Activated B cell treated with CpG ODN at 0.5 μM for 24 hours (primary cell): ENCODE data around the gene GIGYF1. TPM values are rescaled to one million over a fixed set of nuclear protein-coding genes. Genes with fewer than 3 reads are reported as not detected.

Experiments
- ATAC-seq: fragments of 200-7000 bp; cut with Tn5 transposase; one replicate; pipeline ENCODE4 v1.10.0; 2021; ENCODE audit warnings: low read depth, mild to moderate bottlenecking, moderate library complexity
- CTCF ChIA-PET: fragments of 350-600 bp; sonication (Branson Sonifier 250); formaldehyde crosslinking; loops from one replicate; lab custom pipeline; 2021; ENCODE audit warnings: antibody characterized with exemption; lab: Charles Lee
- POLR2A ChIA-PET: fragments of 350-600 bp; sonication (Branson Sonifier 250); formaldehyde crosslinking; loops from one replicate; lab custom pipeline; 2021; ENCODE audit warnings: antibody characterized with exemption; lab: Charles Lee
- DNase-seq: peaks from one replicate; pipeline ENCODE4 v3.0.0; 2022
- H3K27ac Mint-ChIP-seq: one replicate; pipeline ENCODE4 v1.8.0; 2020; ENCODE audit warnings: mixed read lengths
- H3K27me3 Mint-ChIP-seq: one replicate; pipeline ENCODE4 v1.8.0; 2021; ENCODE audit warnings: mixed read lengths
- H3K36me3 Mint-ChIP-seq: one replicate; pipeline ENCODE4 v1.8.0; 2021; ENCODE audit warnings: low read depth, mixed read lengths
- H3K4me1 Mint-ChIP-seq: one replicate; pipeline ENCODE4 v1.8.0; 2021; ENCODE audit warnings: mixed read lengths
- H3K4me3 Mint-ChIP-seq: one replicate; pipeline ENCODE4 v1.8.0; 2020; ENCODE audit warnings: mild to moderate bottlenecking, mixed read lengths
- H3K9me3 Mint-ChIP-seq: one replicate; pipeline ENCODE4 v1.8.0; 2020; ENCODE audit warnings: mixed read lengths
- intact Hi-C: fragments of 100-400 bp; cut with micrococcal nuclease; formaldehyde crosslinking; loops from one replicate; pipeline ENCODE4 v1.15.1; 2024
- total RNA-seq: library from RNA; stranded (reverse); gene quantifications from 2 replicates; pipeline ENCODE4 v1.2.3, GENCODE V29; 2022
- TF ChIP-seq, protein P1 (sequence below): fragments of 200-600 bp; IDR thresholded peaks from one replicate; pipeline ENCODE4 v1.8.0; 2022; ENCODE audit warnings: antibody characterized with exemption, mild to moderate bottlenecking

Gene GIGYF1
- total RNA-seq, 1 donor from 2014 or later = 76.6 TPM

DNA sequence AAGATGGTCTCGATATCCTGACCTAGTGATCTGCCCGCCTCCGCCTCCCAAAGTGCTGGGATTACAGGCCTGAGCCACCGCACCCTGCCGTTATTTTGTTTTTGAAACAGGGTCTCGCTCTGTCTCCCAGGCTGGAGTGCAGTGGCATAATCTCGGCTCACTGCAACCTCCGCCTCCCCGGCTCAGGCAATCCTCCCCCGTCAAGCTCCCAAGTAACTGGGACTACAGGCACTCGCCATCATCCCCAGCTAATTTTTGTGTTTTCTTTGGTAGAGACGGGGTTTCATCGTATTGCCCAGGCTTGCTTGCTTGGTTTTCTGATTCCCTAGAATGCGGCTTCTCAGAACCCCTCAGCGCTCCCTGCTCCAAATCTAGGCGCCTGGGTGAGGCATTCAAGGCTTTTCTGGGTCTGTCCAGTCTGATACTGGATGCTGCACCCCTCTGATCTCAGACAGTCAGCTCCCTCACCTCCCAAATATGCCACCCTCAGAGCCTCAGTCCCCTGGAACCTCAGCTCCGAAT lies 54.0 kb downstream of the GIGYF1 start:
- Mint-ChIP-seq H3K9me3 (no peaks in the 10 kb centered on the region), H3K4me1 (peaks cover 9% of the 10 kb centered on the region), H3K27ac (no peak overlapping the region), H3K36me3 (no peaks in the 10 kb centered on the region), H3K4me3 (no peak overlapping the region), H3K27me3 (peaks cover 6% of the 10 kb centered on the region)
- TF ChIP-seq, protein P1, sequence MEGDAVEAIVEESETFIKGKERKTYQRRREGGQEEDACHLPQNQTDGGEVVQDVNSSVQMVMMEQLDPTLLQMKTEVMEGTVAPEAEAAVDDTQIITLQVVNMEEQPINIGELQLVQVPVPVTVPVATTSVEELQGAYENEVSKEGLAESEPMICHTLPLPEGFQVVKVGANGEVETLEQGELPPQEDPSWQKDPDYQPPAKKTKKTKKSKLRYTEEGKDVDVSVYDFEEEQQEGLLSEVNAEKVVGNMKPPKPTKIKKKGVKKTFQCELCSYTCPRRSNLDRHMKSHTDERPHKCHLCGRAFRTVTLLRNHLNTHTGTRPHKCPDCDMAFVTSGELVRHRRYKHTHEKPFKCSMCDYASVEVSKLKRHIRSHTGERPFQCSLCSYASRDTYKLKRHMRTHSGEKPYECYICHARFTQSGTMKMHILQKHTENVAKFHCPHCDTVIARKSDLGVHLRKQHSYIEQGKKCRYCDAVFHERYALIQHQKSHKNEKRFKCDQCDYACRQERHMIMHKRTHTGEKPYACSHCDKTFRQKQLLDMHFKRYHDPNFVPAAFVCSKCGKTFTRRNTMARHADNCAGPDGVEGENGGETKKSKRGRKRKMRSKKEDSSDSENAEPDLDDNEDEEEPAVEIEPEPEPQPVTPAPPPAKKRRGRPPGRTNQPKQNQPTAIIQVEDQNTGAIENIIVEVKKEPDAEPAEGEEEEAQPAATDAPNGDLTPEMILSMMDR = no peak
- CTCF ChIA-PET = no interaction called here
- POLR2A ChIA-PET = interaction anchor here (0.7 kb wide), 1 partner anchor 23 kb away, joined by 3 read pairs; no protein-coding TSS in a partner anchor
- intact Hi-C loops = no loop called here
- DNase-seq = no peak
- no peak for ATAC-seq

DNA sequence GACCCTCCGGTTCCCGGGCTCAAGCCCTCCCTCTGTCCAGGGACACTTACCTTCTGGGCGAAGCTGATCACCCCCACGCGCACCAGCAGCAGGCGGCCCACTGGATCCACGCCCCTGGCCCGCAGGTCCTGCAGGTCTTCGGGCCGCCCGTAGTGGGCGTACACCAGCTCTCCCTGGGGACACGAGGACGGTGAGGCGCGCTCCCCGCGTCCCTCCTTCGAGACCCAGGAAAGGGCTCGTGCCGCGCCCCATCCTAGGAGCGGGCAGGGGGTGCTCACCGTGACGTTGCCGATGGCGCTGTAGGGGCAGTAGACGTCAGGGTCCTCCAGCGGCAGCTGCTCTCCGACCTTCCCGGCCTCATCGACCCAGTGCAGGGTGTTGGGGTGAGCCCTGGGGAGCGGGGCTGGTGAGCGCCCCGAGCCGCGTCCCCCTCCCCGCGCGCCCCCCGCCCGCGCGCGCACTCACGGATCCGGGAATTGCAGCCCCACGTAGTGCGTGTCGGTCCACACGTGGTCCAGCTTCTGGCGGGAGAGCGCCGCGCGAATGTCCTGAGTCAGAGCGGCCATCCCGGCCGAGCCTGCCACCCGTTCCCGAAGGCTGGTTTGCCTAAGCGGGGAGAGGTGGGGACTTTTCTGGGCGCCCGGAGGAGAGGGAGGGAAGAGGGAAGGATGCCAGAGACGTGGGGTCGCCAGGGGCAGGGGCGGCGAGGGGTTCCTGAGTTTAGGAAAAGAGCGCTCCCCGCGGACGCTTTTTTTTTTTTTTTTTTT lies 60.9 kb downstream of the GIGYF1 start:
- peak overlapping the region; percentile 89 for H3K4me3 Mint-ChIP-seq
- ChIA-PET POLR2A (interaction anchor here (0.6 to 3.9 kb wide), 9 partner anchors 9 to 583 kb away, joined by 3 to 47 read pairs (median 8); partner anchors contain the start of genes FBXO24, LRCH4, MOSPD3 and POP7), CTCF (interaction anchor here (0.9 to 3.2 kb wide), 7 partner anchors 19 to 71 kb away, joined by 3 to 22 read pairs (median 3); partner anchors contain the start of genes MOSPD3 and POP7)
- H3K27me3 Mint-ChIP-seq = no peaks in the 10 kb centered on the region
- H3K9me3 Mint-ChIP-seq = no peaks in the 10 kb centered on the region
- ATAC-seq (peak; percentile 71), DNase-seq (peak; percentile 63)
- peak overlapping the region; percentile 78 for H3K27ac Mint-ChIP-seq
- peaks cover 4% of the 10 kb centered on the region for H3K4me1 Mint-ChIP-seq
- TF ChIP-seq, protein P1 = no peak
- peaks cover 1% of the 10 kb centered on the region for H3K36me3 Mint-ChIP-seq
- intact Hi-C loops = loop anchor here (1.0 kb wide), 4 partner anchors 40 to 72 kb away; partner anchors contain the start of genes FBXO24, GNB2 and LRCH4

DNA sequence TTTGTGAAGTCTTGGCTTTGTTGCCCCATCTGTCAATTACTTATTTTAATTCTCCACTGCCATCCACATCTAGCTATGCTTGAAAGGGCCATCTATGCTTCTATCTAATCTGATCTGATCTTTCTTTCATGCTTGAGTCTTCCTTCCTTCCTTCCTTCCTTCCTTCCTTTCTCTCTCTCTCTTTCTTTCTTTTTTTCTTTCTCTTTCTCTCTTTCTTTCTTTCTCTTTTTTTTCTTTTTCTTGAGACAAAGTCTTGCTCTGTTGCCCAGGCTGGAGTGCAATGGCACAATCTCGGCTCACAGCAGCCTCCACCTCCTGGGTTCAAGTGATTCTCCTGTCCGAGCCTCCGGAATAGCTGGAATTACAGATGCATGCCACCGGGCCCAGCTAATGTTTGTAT lies 64.0 kb downstream of the GIGYF1 start:
- Mint-ChIP-seq H3K27me3 (no peaks in the 10 kb centered on the region), H3K9me3 (no peaks in the 10 kb centered on the region), H3K4me1 (peaks cover 14% of the 10 kb centered on the region), H3K27ac (no peak overlapping the region), H3K36me3 (peaks cover 1% of the 10 kb centered on the region), H3K4me3 (no peak overlapping the region)
- intact Hi-C loops = no loop called here
- ChIA-PET CTCF (interaction anchor here (1.1 kb wide), 1 partner anchor 70 kb away, joined by 3 read pairs; no protein-coding TSS in a partner anchor), POLR2A (interaction anchor here (1.2 kb wide), 1 partner anchor 43 kb away, joined by 6 read pairs; no protein-coding TSS in a partner anchor)
- no peak for DNase-seq
- TF ChIP-seq, protein P1 = no peak
- ATAC-seq = no peak

Other genes with a start within 250 kb of the GIGYF1 start
- gene SPACDR, start 230.0 kb downstream of the GIGYF1 start, total RNA-seq = 2.3 and 2.7 TPM in 2 replicates
- 60.2 and 68.7 TPM in 2 replicates for gene TSC22D4, start 215.0 kb downstream of the GIGYF1 start, total RNA-seq
- gene NYAP1, start 210.3 kb downstream of the GIGYF1 start, total RNA-seq = not detected in 2 replicates
- gene AGFG2, start 155.0 kb downstream of the GIGYF1 start, total RNA-seq = 9.5 and 10.8 TPM in 2 replicates
- 13.8 and 24.1 TPM in 2 replicates for gene SAP25, start 120.3 kb downstream of the GIGYF1 start, total RNA-seq
- 137 and 174 TPM in 2 replicates for gene LRCH4, start 108.1 kb downstream of the GIGYF1 start, total RNA-seq
- 0.29 and 1.9 TPM in 2 replicates for gene FBXO24, start 107.9 kb downstream of the GIGYF1 start, total RNA-seq
- 5.4 and 5.8 TPM in 2 replicates for gene PCOLCE, start 91.9 kb downstream of the GIGYF1 start, total RNA-seq
- gene MOSPD3, start 81.7 kb downstream of the GIGYF1 start, total RNA-seq = 10.5 and 11.9 TPM in 2 replicates
- 7.5 and 8.5 TPM in 2 replicates for gene TFR2, start 52.7 kb downstream of the GIGYF1 start, total RNA-seq
- not detected in 2 replicates for gene ACTL6B, start 37.8 kb downstream of the GIGYF1 start, total RNA-seq
- 129 and 132 TPM in 2 replicates for gene GNB2, start 20.5 kb downstream of the GIGYF1 start, total RNA-seq
- 21.5 and 21.7 TPM in 2 replicates for gene POP7, start 11.9 kb upstream of the GIGYF1 start, total RNA-seq
- not detected in 2 replicates for gene EPO, start 26.2 kb upstream of the GIGYF1 start, total RNA-seq
- gene ZAN, start 39.3 kb upstream of the GIGYF1 start, total RNA-seq = not detected in 2 replicates
- gene EPHB4, start 133.3 kb upstream of the GIGYF1 start, total RNA-seq = 2.5 and 4.1 TPM in 2 replicates
- gene SLC12A9, start 158.5 kb upstream of the GIGYF1 start, total RNA-seq = 48.0 and 48.9 TPM in 2 replicates
- 12.6 and 16.9 TPM in 2 replicates for gene TRIP6, start 173.1 kb upstream of the GIGYF1 start, total RNA-seq
- 229 and 244 TPM in 2 replicates for gene SRRT, start 180.9 kb upstream of the GIGYF1 start, total RNA-seq
- 3.4 and 4.5 TPM in 2 replicates for gene UFSP1, start 195.5 kb upstream of the GIGYF1 start, total RNA-seq
- gene ACHE, start 201.6 kb upstream of the GIGYF1 start, total RNA-seq = 0.16 and 0.34 TPM in 2 replicates